Measurements from ENCODE around the gene GPR78.
A peak's percentile ranks its signal among the peaks of the same experiment; 100 is the strongest.

Gene GPR78

GRCh38 chr4:8547108-8547911 is 32.9 kb upstream of the GPR78 start:
- peak in 1 of 2 experiments; percentile 1 for DNase-seq

GRCh38 chr4:8547912-8548730 is 32.1 kb upstream of the GPR78 start:
- no peak for DNase-seq

GRCh38 chr4:8548731-8549351 is 31.4 kb upstream of the GPR78 start:
- DNase-seq: no peak

GRCh38 chr4:8549352-8549931 is 30.8 kb upstream of the GPR78 start:
- DNase-seq: no peak

GRCh38 chr4:8550691-8551090 is 29.5 kb upstream of the GPR78 start:
- no peak for DNase-seq

GRCh38 chr4:8552024-8552423 is 28.2 kb upstream of the GPR78 start:
- DNase-seq: no peak

GRCh38 chr4:8552581-8553205 is 27.5 kb upstream of the GPR78 start:
- DNase-seq: no peak

- no peak for DNase-seq
Observed at GRCh38 chr4:8553216-8553615, 27.0 kb upstream of the GPR78 start.

- DNase-seq: no peak
Observed at GRCh38 chr4:8553991-8554405, 26.2 kb upstream of the GPR78 start.

- no peak for DNase-seq
Observed at GRCh38 chr4:8554555-8555100, 25.6 kb upstream of the GPR78 start.

- DNase-seq: no peak
Observed at GRCh38 chr4:8555716-8556115, 24.5 kb upstream of the GPR78 start.

- DNase-seq: no peak
Observed at GRCh38 chr4:8556341-8557150, 23.6 kb upstream of the GPR78 start.

GRCh38 chr4:8557151-8558076 is 22.8 kb upstream of the GPR78 start:
- no peak for DNase-seq

GRCh38 chr4:8558080-8558960 is 21.9 kb upstream of the GPR78 start:
- no peak for DNase-seq

- no peak for DNase-seq
Observed at GRCh38 chr4:8559011-8559410, 21.2 kb upstream of the GPR78 start.

GRCh38 chr4:8559524-8560264 is 20.5 kb upstream of the GPR78 start:
- no peak for DNase-seq

GRCh38 chr4:8560265-8561047 is 19.7 kb upstream of the GPR78 start:
- DNase-seq: no peak

- no peak for DNase-seq
Observed at GRCh38 chr4:8564595-8564994, 15.6 kb upstream of the GPR78 start.

Data from AML-193 (cell line).